Activated CD8-positive, alpha-beta memory T cell treated with anti-CD3 and anti-CD28 coated beads for 48 hours (primary cell): ENCODE results near the gene NUDT3.
"Not testable (repeated sequence)": the region's sequence is repeated elsewhere in the genome, so short reads cannot be mapped to it uniquely, and the experiment has no call there.

Experiments
- DNase-seq, 3 experiments: peaks; one replicate each; pipeline ENCODE4 v3.0.0-alpha.2; 2020; ENCODE audit warnings: low read depth in 2 of 3, low spot score in 2 of 3

NUDT3 gene

GRCh38 chr6:34346175-34347119 is 46.0 kb downstream of the NUDT3 start:
- no peak for DNase-seq

GRCh38 chr6:34343806-34344205 is 48.7 kb downstream of the NUDT3 start:
- DNase-seq, result no peak

GRCh38 chr6:34342247-34342646 is 50.2 kb downstream of the NUDT3 start:
- DNase-seq, result no peak

GRCh38 chr6:34341481-34341971 is 50.9 kb downstream of the NUDT3 start:
- DNase-seq, result no peak

GRCh38 chr6:34340906-34341480 is 51.5 kb downstream of the NUDT3 start:
- DNase-seq, result no peak

- no peak for DNase-seq
These were observed 52.1 kb downstream of the NUDT3 start for GRCh38 chr6:34340394-34340793.

GRCh38 chr6:34339971-34340370 is 52.5 kb downstream of the NUDT3 start:
- no peak for DNase-seq

- no peak for DNase-seq
These were observed 53.0 kb downstream of the NUDT3 start for GRCh38 chr6:34339432-34339831.

- DNase-seq, result no peak
These were observed 53.7 kb downstream of the NUDT3 start for GRCh38 chr6:34338811-34339210.

GRCh38 chr6:34338377-34338776 is 54.1 kb downstream of the NUDT3 start:
- no peak for DNase-seq

GRCh38 chr6:34334796-34335416 is 57.6 kb downstream of the NUDT3 start:
- no peak for DNase-seq

GRCh38 chr6:34333858-34334257 is 58.6 kb downstream of the NUDT3 start:
- DNase-seq, result no peak

- no peak for DNase-seq
These were observed 59.9 kb downstream of the NUDT3 start for GRCh38 chr6:34332251-34333198.

- no peak for DNase-seq
These were observed 61.0 kb downstream of the NUDT3 start for GRCh38 chr6:34331371-34332050.

GRCh38 chr6:34329814-34330213 is 62.7 kb downstream of the NUDT3 start:
- DNase-seq, result not testable (repeated sequence)

GRCh38 chr6:34328969-34329368 is 63.5 kb downstream of the NUDT3 start:
- no peak for DNase-seq

- DNase-seq, result not testable (repeated sequence)
These were observed 64.9 kb downstream of the NUDT3 start for GRCh38 chr6:34327313-34328205.

GRCh38 chr6:34325633-34326032 is 66.8 kb downstream of the NUDT3 start:
- DNase-seq, result no peak

- DNase-seq, result no peak
These were observed 67.6 kb downstream of the NUDT3 start for GRCh38 chr6:34324738-34325444.
